ENCODE data around the gene SLC2A4RG. TPM values are rescaled to one million over a fixed set of nuclear protein-coding genes. Genes with fewer than 3 reads are reported as not detected.
A peak's percentile ranks its signal among the peaks of the same experiment; 100 is the strongest.

Gene SLC2A4RG
- total RNA-seq, 1 donor from 2014 or later = 64.1 TPM

DNA sequence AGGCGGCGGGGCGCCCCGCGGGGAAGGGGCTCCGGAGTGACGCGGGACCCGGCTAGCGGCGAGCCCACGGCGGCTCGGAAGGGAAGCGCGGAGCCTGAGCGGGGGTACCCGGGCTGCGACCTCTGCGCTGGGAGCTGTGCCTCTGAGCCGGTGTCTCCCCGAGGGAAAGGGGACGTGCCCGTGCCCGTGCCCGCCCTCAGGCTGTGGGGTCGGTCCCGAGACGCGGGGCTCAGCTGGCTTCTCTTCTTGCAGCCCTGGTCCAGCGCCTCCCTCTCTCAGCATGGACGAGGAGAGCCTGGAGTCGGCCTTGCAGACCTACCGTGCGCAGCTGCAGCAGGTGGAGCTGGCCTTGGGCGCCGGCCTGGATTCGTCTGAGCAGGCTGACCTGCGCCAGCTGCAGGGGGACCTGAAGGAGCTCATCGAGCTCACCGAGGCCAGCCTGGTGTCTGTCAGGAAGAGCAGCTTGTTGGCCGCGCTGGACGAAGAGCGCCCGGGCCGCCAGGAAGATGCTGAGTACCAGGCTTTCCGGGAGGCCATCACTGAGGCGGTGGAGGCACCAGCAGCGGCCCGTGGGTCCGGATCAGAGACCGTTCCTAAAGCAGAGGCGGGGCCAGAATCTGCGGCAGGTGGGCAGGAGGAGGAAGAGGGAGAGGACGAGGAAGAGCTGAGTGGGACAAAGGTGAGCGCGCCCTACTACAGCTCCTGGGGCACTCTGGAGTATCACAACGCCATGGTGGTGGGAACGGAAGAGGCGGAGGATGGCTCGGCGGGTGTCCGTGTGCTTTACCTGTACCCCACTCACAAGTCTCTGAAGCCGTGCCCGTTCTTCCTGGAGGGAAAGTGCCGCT is 31.1 kb upstream of the SLC2A4RG start:
- peaks cover 24% of the 10 kb centered on the region for H3K4me1 ChIP-seq
- DNase-seq = peak; percentile 66

DNA sequence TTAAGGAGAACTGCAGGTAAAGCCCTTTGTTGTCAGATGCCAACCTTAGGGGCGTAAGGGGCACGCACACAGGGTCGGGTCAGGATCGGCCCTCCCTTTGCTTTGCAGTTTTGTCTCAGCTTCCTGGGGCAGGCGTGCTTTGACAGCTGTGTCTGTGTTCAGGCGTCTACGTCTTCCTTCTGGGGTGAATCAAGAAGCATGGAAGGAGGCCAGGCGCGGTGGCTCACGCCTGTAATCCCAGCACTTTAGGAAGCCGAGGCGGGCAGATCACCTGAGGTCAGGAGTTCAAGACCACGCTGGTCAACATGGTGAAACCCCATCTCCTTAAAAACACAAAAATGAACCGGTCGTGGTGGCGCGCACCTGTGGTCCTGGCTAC is 30.4 kb upstream of the SLC2A4RG start:
- no peaks in the 10 kb centered on the region for H3K9me3 ChIP-seq
- no peak for ATAC-seq
- no peak overlapping the region for H3K27ac ChIP-seq
- H3K4me3 ChIP-seq = peak overlapping the region; percentile 75
- TF ChIP-seq, protein P1, sequence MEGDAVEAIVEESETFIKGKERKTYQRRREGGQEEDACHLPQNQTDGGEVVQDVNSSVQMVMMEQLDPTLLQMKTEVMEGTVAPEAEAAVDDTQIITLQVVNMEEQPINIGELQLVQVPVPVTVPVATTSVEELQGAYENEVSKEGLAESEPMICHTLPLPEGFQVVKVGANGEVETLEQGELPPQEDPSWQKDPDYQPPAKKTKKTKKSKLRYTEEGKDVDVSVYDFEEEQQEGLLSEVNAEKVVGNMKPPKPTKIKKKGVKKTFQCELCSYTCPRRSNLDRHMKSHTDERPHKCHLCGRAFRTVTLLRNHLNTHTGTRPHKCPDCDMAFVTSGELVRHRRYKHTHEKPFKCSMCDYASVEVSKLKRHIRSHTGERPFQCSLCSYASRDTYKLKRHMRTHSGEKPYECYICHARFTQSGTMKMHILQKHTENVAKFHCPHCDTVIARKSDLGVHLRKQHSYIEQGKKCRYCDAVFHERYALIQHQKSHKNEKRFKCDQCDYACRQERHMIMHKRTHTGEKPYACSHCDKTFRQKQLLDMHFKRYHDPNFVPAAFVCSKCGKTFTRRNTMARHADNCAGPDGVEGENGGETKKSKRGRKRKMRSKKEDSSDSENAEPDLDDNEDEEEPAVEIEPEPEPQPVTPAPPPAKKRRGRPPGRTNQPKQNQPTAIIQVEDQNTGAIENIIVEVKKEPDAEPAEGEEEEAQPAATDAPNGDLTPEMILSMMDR (IDR thresholded peaks at IDR 0.05) = no peak
- no peaks in the 10 kb centered on the region for H3K27me3 ChIP-seq
- peaks cover 67% of the 10 kb centered on the region for H3K36me3 ChIP-seq
- intact Hi-C loops (cut with DNase I) = no loop called here
- no peak for DNase-seq
- peaks cover 24% of the 10 kb centered on the region for H3K4me1 ChIP-seq

More for the DNA sequence above, 31.1 kb upstream of the SLC2A4RG start:
- no peak for ATAC-seq
- Histone ChIP-seq H3K36me3 (peaks cover 73% of the 10 kb centered on the region), H3K9me3 (no peaks in the 10 kb centered on the region), H3K27ac (peak overlapping the region; percentile 93), H3K4me3 (peak overlapping the region; percentile 75), H3K27me3 (no peaks in the 10 kb centered on the region)
- intact Hi-C loops (cut with DNase I) = no loop called here
- TF ChIP-seq, protein P1 (IDR thresholded peaks at IDR 0.05) = no peak

DNA sequence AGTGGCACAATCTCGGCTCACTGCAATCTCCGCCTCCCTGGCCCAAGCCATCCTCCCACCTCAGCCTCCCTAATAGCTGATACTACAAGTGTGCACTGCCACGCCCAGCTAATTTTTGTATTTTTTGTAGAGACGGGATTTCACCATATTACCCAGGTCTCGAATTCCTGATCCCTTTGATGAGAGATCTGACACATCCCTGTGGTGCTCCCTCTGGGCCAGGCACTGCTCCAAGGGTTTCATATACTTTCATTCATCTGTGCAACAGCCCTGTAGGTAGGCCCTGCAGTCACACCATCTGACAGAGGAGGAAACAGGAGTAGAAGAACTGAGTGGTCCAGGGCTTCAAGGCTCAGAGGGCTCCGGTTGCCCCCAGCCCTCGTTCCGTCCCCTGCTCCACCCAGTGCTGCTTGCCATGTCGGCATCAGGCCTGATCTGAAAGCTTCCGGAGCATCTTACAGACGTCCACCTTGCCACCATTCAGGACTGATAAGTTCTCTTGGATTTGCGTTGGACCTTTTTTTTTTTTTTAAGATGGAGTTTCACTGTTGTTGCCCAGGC is 28.4 kb upstream of the SLC2A4RG start:
- H3K4me3 ChIP-seq = no peak overlapping the region
- no peaks in the 10 kb centered on the region for H3K27me3 ChIP-seq
- H3K9me3 ChIP-seq = peaks cover 7% of the 10 kb centered on the region
- ATAC-seq (no peak), DNase-seq (no peak)
- H3K27ac ChIP-seq = no peak overlapping the region
- H3K4me1 ChIP-seq = peaks cover 19% of the 10 kb centered on the region
- TF ChIP-seq, protein P1 (IDR thresholded peaks at IDR 0.05) = no peak
- intact Hi-C loops (cut with DNase I) = no loop called here
- H3K36me3 ChIP-seq = peaks cover 47% of the 10 kb centered on the region

DNA sequence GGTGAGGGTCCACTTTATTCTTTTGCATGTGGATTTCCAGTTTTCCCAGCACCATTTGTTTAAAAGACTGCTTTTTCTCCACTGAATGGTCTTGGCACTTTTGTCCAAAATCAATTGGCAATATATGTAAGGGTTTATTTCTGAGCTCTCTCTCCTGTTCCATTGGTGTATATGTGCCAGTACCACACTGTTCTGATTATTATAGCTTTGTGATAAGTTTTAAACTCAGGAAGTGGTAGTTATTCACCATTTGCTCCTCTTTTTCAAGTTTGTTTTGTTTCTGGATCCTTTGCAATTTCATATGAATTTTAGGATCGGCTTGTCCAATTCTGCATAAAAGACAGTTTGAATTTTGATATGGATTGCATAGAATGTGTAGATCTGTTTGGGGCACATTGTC is 27.4 kb upstream of the SLC2A4RG start:
- Histone ChIP-seq H3K27me3 (no peaks in the 10 kb centered on the region), H3K4me1 (peaks cover 12% of the 10 kb centered on the region), H3K36me3 (peaks cover 42% of the 10 kb centered on the region), H3K9me3 (peaks cover 7% of the 10 kb centered on the region), H3K4me3 (no peak overlapping the region), H3K27ac (no peak overlapping the region)
- intact Hi-C loops (cut with DNase I) = no loop called here
- no peak for DNase-seq
- TF ChIP-seq, protein P1 (IDR thresholded peaks at IDR 0.05) = no peak
- ATAC-seq = no peak

DNA sequence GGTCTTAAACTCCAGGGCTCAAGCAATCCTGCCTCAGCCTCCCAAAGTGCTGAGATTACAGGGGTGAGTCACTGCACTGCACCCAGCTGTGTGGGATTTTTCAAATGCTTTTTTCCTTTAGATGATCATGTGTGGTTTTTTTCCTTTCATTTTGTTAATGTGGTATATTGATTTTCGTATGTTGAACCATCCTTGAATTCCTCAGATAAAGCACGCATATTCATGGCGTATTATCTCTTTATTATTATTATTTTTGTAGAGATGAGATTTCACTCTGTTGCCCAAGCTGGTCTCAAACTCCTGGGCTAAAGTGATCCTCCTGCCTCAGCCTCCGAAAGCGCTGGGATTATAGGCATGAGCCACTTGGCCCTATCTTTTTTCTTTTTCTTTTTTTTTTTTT is 24.7 kb upstream of the SLC2A4RG start:
- TF ChIP-seq, protein P1 (IDR thresholded peaks at IDR 0.05) = no peak
- Histone ChIP-seq H3K9me3 (peaks cover 7% of the 10 kb centered on the region), H3K36me3 (peaks cover 45% of the 10 kb centered on the region), H3K4me1 (no peaks in the 10 kb centered on the region), H3K27me3 (no peaks in the 10 kb centered on the region), H3K27ac (no peak overlapping the region), H3K4me3 (no peak overlapping the region)
- DNase-seq (no peak), ATAC-seq (no peak)
- intact Hi-C loops (cut with DNase I) = no loop called here

All from upper lobe of right lung (tissue), 1 donor.